LNCaP clone FGC (cell line): ENCODE data around the gene ZNF197.

Experiments
- DNase-seq: peaks from one replicate; pipeline ENCODE4 v3.0.0-alpha.2; 2011; ENCODE audit warnings: low read depth
- H3K4me3 ChIP-seq: 2 replicates; pipeline ENCODE4 v1.5.1; 2011; ENCODE audit warnings: mild to moderate bottlenecking, low read depth, low read length, control low read depth
- CTCF ChIP-seq: IDR thresholded peaks from 2 replicates; pipeline ENCODE4 v1.5.1; 2012; ENCODE audit warnings: mild to moderate bottlenecking; ENCODE audit not compliant: control insufficient read depth, insufficient read depth; ENCODE audit errors: extremely low read depth

Gene ZNF197

DNA sequence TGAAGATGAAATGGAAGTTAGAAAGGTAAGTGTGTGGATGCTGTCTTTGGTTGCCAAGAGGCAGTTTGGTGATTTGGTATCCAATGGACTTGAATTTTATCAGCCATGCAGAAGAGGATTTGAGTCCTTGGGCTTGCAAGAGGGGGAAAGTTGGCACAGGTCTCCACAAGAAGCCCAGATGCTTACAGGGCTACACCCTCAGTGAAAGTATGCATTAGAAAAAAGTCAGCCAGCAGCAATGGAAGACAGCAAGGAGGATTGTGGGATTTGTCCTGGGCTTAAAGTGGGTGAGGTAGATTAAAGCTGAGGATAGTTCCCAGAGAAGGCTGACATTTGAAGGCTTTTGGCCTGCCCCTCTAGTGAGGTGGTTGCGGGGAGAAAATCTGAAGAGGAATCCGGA, 23.1 kb upstream of the ZNF197 start:
- TF ChIP-seq CTCF: no peak
- no peak for DNase-seq
- no peak overlapping the region for H3K4me3 ChIP-seq

DNA sequence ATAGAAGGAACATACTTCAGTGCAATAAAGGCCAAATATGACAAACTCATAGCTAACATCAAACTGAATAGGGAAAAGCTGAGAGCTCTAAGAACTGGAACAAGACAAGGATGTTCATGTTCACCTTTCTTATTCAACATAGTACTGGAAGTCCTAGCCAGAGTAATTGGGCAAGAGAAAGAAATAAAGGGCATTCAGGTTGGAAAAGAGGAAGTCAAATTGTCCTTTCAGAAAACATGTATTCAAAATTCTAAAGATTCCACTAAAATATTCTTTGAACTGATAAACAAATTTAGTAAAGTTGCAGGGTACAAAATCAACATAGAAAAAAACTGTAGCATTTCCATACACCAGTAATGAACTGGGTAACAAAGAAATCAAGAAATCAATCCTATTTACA, 12.2 kb upstream of the ZNF197 start:
- no peak for TF ChIP-seq CTCF
- H3K4me3 ChIP-seq: no peak overlapping the region
- no peak for DNase-seq

GRCh38 chr3:44628716-44629115, 3.9 kb downstream of the ZNF197 start:
- no peak for DNase-seq
- H3K4me3 ChIP-seq: no peak overlapping the region
- TF ChIP-seq CTCF: no peak

DNA sequence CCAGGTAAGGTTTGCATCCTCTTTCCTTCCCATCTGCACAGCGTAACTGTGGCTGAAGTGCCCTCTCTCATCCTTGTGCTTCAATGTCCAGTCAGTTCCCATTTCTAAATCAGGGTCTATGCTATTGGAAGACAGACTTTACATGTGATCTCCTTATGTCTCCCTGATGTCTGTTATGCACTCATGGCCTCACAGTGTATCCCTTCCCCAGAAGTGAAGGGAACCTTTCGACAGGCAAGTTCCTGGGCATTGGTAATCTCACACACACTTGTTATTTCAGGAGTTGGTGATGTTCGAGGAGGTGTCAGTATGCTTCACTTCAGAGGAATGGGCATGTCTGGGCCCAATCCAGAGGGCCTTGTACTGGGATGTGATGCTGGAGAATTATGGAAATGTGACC, 7.4 kb downstream of the ZNF197 start:
- no peak for DNase-seq
- no peak overlapping the region for H3K4me3 ChIP-seq
- TF ChIP-seq CTCF: no peak

- H3K4me3 ChIP-seq: no peak overlapping the region
- no peak for DNase-seq
- TF ChIP-seq CTCF: no peak
Observed at GRCh38 chr3:44642337-44642736, 17.5 kb downstream of the ZNF197 start.

DNA sequence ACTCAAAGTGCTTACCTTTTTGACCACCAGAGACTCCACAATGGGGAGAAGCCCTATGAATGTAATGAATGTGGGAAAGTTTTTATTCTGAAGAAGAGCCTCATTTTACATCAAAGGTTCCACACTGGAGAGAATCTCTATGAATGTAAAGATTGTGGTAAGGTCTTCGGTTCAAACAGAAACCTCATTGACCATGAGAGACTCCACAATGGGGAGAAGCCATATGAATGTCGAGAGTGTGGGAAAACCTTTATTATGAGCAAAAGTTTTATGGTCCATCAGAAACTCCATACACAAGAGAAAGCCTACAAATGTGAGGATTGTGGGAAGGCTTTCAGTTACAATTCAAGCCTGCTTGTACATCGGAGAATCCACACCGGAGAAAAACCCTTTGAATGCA, 18.2 kb downstream of the ZNF197 start:
- TF ChIP-seq CTCF: no peak
- H3K4me3 ChIP-seq: no peak overlapping the region
- no peak for DNase-seq

- H3K4me3 ChIP-seq: no peak overlapping the region; the same call in 1 of the 2 replicates
- no peak for DNase-seq
- TF ChIP-seq CTCF: no peak
Observed at GRCh38 chr3:44647771-44648170, 22.9 kb downstream of the ZNF197 start.
